ENCODE data around the gene BFSP2. TPM values are rescaled to one million over a fixed set of nuclear protein-coding genes. Genes with fewer than 3 reads are reported as not detected.
"Not testable (repeated sequence)": the region's sequence is repeated elsewhere in the genome, so short reads cannot be mapped to it uniquely, and the experiment has no call there.

Gene BFSP2
- total and polyA plus RNA-seq, 12 donors, result not detected

DNA sequence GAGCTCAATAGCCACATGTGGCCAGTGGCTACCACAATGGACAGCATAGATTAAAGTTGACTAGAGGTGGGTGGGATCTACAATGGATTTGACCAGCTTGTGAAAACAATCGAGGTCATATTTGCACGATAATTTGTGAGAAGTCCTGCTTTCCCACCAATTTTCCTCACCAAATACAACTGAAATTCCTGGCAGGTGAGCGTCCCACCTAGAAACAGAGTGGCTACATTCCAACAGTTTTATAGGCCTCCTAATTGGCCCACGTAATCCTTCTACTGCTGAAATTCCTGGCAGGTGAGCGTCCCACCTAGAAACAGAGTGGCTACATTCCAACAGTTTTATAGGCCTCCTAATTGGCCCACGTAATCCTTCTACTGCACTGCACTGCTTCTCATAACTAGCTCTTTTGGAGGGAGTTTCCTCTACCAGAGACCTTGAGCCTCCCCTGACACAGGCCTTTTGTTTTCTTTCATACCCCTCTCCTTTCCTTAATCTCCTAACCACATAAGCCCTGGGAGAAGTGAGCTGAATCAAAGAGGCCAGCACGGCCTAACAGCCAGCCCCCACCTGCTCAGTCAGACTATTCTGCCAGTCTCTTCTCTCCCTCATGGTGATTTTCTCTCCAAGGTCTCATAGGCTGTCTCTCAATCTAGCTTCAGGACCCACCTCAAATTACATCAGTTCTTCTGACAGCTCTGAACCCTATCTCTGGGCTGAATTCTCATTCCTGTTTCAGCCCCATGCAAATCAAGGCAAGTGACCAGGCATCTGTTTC lies 80.2 kb downstream of the BFSP2 start:
- WGBS, 4 donors, result 89 to 97% (median 94%) methylated on average over 7 of the region's 7 CpGs
- H3K4me1 ChIP-seq (replicated peaks in 1 of 2), result no peaks in the 10 kb centered on the region
- H3K4me3 ChIP-seq, result no peak overlapping the region
- TF ChIP-seq POLR2A (IDR thresholded peaks at IDR 0.05), result no peak
- TF ChIP-seq, protein P1, sequence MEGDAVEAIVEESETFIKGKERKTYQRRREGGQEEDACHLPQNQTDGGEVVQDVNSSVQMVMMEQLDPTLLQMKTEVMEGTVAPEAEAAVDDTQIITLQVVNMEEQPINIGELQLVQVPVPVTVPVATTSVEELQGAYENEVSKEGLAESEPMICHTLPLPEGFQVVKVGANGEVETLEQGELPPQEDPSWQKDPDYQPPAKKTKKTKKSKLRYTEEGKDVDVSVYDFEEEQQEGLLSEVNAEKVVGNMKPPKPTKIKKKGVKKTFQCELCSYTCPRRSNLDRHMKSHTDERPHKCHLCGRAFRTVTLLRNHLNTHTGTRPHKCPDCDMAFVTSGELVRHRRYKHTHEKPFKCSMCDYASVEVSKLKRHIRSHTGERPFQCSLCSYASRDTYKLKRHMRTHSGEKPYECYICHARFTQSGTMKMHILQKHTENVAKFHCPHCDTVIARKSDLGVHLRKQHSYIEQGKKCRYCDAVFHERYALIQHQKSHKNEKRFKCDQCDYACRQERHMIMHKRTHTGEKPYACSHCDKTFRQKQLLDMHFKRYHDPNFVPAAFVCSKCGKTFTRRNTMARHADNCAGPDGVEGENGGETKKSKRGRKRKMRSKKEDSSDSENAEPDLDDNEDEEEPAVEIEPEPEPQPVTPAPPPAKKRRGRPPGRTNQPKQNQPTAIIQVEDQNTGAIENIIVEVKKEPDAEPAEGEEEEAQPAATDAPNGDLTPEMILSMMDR (IDR thresholded peaks at IDR 0.05), result no peak
- no peak for DNase-seq
- intact Hi-C loops (cut with DNase I), result loop anchor here in 1 of 2 donors (10.0 kb wide), 1 partner anchor 85 kb away; no protein-coding TSS in a partner anchor
- no peaks in the 10 kb centered on the region for H3K36me3 ChIP-seq (replicated peaks in 1 of 2)
- H3K27ac ChIP-seq, result no peak overlapping the region
- no peaks in the 10 kb centered on the region for H3K9me3 ChIP-seq (replicated peaks in 1 of 3)
- no peaks in the 10 kb centered on the region for H3K27me3 ChIP-seq

DNA sequence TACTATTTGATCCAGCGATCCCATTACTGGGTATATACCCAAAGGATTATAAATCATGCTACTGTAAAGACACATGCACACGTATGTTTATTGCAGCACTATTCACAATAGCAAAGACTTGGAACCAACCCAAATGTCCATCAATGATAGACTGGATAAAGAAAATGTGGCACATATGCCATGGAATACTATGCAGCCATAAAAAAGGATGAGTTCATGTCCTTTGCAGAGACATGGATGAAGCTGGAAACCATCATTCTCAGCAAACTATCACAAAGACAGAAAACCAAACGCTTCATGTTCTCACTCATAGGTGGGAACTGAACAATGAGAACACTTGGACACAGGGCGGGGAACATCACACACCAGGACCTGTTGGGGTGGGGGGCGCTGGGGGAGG lies 82.6 kb downstream of the BFSP2 start:
- H3K9me3 ChIP-seq (replicated peaks in 1 of 3); H3K36me3 ChIP-seq (replicated peaks in 1 of 2); H3K4me3 ChIP-seq; intact Hi-C loops (cut with DNase I); H3K27ac ChIP-seq; H3K4me1 ChIP-seq (replicated peaks in 1 of 2); DNase-seq; H3K27me3 ChIP-seq: not testable (repeated sequence)
- 74 to 88% (median 77%) methylated on average over 5 of the region's 5 CpGs for WGBS, 4 donors

DNA sequence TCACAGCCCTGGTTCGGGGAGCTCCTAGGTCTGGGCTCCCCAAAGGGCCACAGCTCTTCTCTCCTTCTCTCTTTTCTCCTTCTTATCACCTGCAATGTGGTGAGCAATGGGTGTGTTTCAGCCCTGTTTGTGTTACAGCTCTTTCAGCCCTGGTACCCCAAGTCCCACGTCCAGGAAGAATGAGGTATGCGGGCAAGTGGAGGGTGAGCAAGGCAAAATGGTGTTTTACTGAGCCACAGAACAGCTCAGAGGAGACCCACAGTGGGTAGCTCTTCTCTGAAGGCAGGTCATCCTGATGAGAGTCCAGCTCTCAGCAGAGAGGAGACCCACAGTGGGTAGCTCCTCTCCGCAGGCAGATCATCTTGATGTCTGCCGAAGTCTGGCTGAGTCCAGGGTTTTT lies 86.8 kb downstream of the BFSP2 start:
- intact Hi-C loops (cut with DNase I), result no loop called here
- Histone ChIP-seq H3K36me3 (replicated peaks in 1 of 2) (no peaks in the 10 kb centered on the region), H3K4me1 (replicated peaks in 1 of 2) (peaks cover 0 to 5% of the 10 kb centered on the region in 2 donors), H3K27me3 (no peaks in the 10 kb centered on the region), H3K9me3 (replicated peaks in 1 of 3) (no peaks in the 10 kb centered on the region), H3K4me3 (no peak overlapping the region), H3K27ac (no peak overlapping the region)
- 97 to 100% (median 98%) methylated on average over 3 to 5 of the region's 5 CpGs for WGBS, 4 donors
- no peak for DNase-seq
- no peak for TF ChIP-seq POLR2A (IDR thresholded peaks at IDR 0.05)

DNA sequence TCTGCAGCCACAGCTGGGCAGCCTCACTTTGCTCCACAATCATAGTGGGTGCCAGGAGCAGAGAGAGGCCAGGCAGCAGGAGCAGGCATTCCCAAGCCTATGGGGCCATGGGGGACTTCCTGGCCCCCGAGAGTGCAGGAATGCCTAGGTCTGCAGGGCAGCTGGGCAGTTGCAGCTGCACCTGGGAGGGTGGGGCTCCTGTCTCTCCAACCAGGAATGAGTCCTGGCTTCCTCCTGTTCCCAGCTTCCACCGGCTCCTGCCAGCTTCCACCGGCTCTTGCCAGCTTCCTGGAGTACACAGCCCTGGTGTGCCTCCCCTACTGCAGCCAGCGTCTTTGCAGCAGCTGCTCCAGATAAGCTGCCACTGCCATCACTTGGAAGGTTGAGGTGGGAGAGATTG lies 87.3 kb downstream of the BFSP2 start:
- Histone ChIP-seq H3K27me3 (no peaks in the 10 kb centered on the region), H3K4me3 (no peak overlapping the region), H3K27ac (no peak overlapping the region), H3K9me3 (replicated peaks in 1 of 3) (no peaks in the 10 kb centered on the region), H3K36me3 (replicated peaks in 1 of 2) (no peaks in the 10 kb centered on the region), H3K4me1 (replicated peaks in 1 of 2) (peaks cover 0 to 5% of the 10 kb centered on the region in 2 donors)
- TF ChIP-seq, protein P1 (IDR thresholded peaks at IDR 0.05), result no peak
- no peak for TF ChIP-seq POLR2A (IDR thresholded peaks at IDR 0.05)
- 88 to 100% (median 92%) methylated on average over 1 to 4 of the region's 4 CpGs for WGBS, 4 donors
- no peak for DNase-seq
- intact Hi-C loops (cut with DNase I), result no loop called here

DNA sequence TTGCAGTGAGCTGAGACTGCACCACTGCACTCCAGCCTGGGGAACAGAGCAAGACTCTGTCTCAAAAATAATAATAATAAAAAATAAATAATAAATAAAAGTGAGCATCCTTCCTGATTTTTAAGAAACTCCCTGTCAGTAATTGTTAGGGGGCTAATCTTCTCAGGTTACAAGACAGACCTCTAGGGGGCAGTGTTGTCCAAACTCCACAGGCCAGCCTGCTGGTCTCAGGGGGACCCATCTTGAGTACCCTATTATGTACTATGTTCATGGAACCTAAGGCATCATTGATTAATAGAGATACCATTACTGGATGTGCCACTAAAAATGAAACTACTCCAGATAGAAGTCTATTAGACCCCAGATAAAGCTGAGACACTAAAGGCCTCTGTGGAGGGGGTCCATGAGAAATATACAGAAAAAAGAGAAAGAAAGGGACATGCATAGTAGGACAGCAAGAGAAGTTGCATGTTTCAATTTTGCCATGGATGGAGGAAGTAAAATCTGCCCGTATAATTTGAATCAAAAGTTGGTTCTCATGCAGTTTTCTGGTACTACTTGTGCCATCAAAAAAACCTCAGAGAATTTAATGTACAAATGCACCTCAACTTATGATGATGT lies 88.2 kb downstream of the BFSP2 start:
- Histone ChIP-seq H3K27me3 (no peaks in the 10 kb centered on the region), H3K27ac (no peak overlapping the region), H3K36me3 (replicated peaks in 1 of 2) (no peaks in the 10 kb centered on the region), H3K4me3 (no peak overlapping the region), H3K4me1 (replicated peaks in 1 of 2) (peaks cover 0 to 5% of the 10 kb centered on the region in 2 donors), H3K9me3 (replicated peaks in 1 of 3) (no peaks in the 10 kb centered on the region)
- TF ChIP-seq POLR2A (IDR thresholded peaks at IDR 0.05), result no peak
- TF ChIP-seq, protein P1 (IDR thresholded peaks at IDR 0.05), result peak in 5 of 6 experiments; percentile 31 to 54 (median 47)
- peak in 2 of 7 donors; percentile 38 to 39 for DNase-seq
- intact Hi-C loops (cut with DNase I), result no loop called here
- WGBS, 4 donors, result 81 to 88% (median 87%) methylated on average over 1 of the region's 1 CpG
